Endothelial cell of umbilical vein (primary cell): ENCODE data around the gene SKI. TPM values are rescaled to one million over a fixed set of nuclear protein-coding genes. Genes with fewer than 3 reads are reported as not detected.

Experiments
- BruUV-seq: library from RNA; stranded (reverse); fragments of 400-500 nt; replicated peaks from 2 replicates; lab custom pipeline; 2021; lab: Mats Ljungman, UMichigan
- CTCF ChIA-PET: fragments of 300-600, 350-600 bp; sonication (Branson Sonifier 250); formaldehyde crosslinking; loops from one replicate; lab custom pipeline; 2021; ENCODE audit warnings: antibody characterized with exemption, inconsistent platforms; lab: Charles Lee
- POLR2A ChIA-PET: fragments of 300-600, 350-600 bp; sonication (Branson Sonifier 250); formaldehyde crosslinking; loops from one replicate; lab custom pipeline; 2021; ENCODE audit warnings: antibody characterized with exemption, inconsistent platforms; lab: Charles Lee
- DNase-seq: peaks from one replicate; pipeline ENCODE4 v3.0.0-alpha.2; 2011; ENCODE audit warnings: low read depth, low spot score
- FAIRE-seq: peaks from 2 replicates; lab custom pipeline; 2011; peaks lifted over from hg19 to GRCh38; lab: Jason Lieb, UNC
- H2AFZ ChIP-seq: 2 replicates; pipeline ENCODE4 v1.6.0; 2012; ENCODE audit warnings: low read depth, low read length, control low read depth, inconsistent platforms
- H3K27ac ChIP-seq: 2 replicates; pipeline ENCODE4 v1.5.1; 2011; ENCODE audit warnings: low read depth, mild to moderate bottlenecking, control low read depth, low read length, moderate library complexity; ENCODE audit not compliant: insufficient read depth
- H3K27me3 ChIP-seq, 2 experiments: 2 replicates each; pipeline versions ENCODE4 v1.6.0 to v1.6.1; 2011; ENCODE audit warnings: low read length in 2 of 2, mixed read lengths in 1 of 2; ENCODE audit not compliant: control insufficient read depth in 2 of 2, insufficient read depth in 2 of 2
- H3K36me3 ChIP-seq, 2 experiments: 2 replicates in 1 of 2; 3 replicates in 1 of 2; pipeline ENCODE4 v1.5.1; 2011; ENCODE audit warnings: low read length in 2 of 2, mild to moderate bottlenecking in 1 of 2, moderate library complexity in 1 of 2; ENCODE audit not compliant: control insufficient read depth in 2 of 2, insufficient read depth in 2 of 2; ENCODE audit errors: extremely low read depth in 1 of 2
- H3K4me1 ChIP-seq: 3 replicates; pipeline ENCODE4 v1.5.1; 2011; ENCODE audit warnings: mild to moderate bottlenecking, low read length; ENCODE audit not compliant: control insufficient read depth, insufficient read depth; ENCODE audit errors: extremely low read depth
- H3K4me2 ChIP-seq: 2 replicates; pipeline ENCODE4 v1.6.1; 2011; ENCODE audit warnings: low read length, control low read depth, mixed read lengths; ENCODE audit not compliant: insufficient read depth
- H3K4me3 ChIP-seq, 3 experiments: fragments of 200-600 bp in 1 of 3; sonication (generic), shearing (Covaris generic) in 1 of 3; replicated peaks in 1 of 3; 2 replicates each; pipeline ENCODE4 v1.5.1; 2011 to 2016; ENCODE audit warnings: control low read depth in 3 of 3, low read length in 3 of 3, mild to moderate bottlenecking in 2 of 3, inconsistent platforms in 1 of 3, low read depth in 1 of 3, moderate library complexity in 1 of 3; ENCODE audit not compliant: insufficient read depth in 1 of 3
- H3K79me2 ChIP-seq: 2 replicates; pipeline ENCODE4 v1.6.0; 2012; ENCODE audit warnings: low read length, inconsistent platforms; ENCODE audit not compliant: control insufficient read depth, insufficient read depth
- H3K9ac ChIP-seq: replicated peaks from 2 replicates; pipeline ENCODE3; 2011; ENCODE audit warnings: low read length, control low read depth; ENCODE audit not compliant: insufficient read depth; ENCODE audit errors: extremely low read depth
- H3K9me1 ChIP-seq: replicated peaks from 3 replicates; pipeline ENCODE4 v1.6.0; 2011; ENCODE audit warnings: mild to moderate bottlenecking, low read length; ENCODE audit not compliant: control insufficient read depth, insufficient read depth; ENCODE audit errors: extremely low read depth
- H3K9me3 ChIP-seq: replicated peaks from 2 replicates; pipeline ENCODE4 v1.5.1; 2012; ENCODE audit warnings: low read length, inconsistent platforms; ENCODE audit not compliant: control insufficient read depth, insufficient read depth
- H4K20me1 ChIP-seq: replicated peaks from 2 replicates; pipeline ENCODE3; 2011; ENCODE audit warnings: mild to moderate bottlenecking, low read length; ENCODE audit not compliant: control insufficient read depth, insufficient read depth; ENCODE audit errors: extremely low read depth
- EZH2 ChIP-seq: IDR thresholded peaks from 2 replicates; pipeline ENCODE4 v1.6.1; 2012; ENCODE audit warnings: borderline replicate concordance, low read depth, mild to moderate bottlenecking, moderate library complexity, low read length, inconsistent platforms; ENCODE audit not compliant: severe bottlenecking
- FOS ChIP-seq: IDR thresholded peaks from 2 replicates; pipeline ENCODE4 v1.6.1; 2011; ENCODE audit warnings: mild to moderate bottlenecking, low read length, moderate library complexity, borderline replicate concordance; ENCODE audit not compliant: insufficient read depth
- GATA2 ChIP-seq: IDR thresholded peaks from 2 replicates; pipeline ENCODE4 v1.7.0; 2011; ENCODE audit warnings: low read depth, mild to moderate bottlenecking, moderate library complexity, mixed read lengths, low read length; ENCODE audit not compliant: insufficient read length, insufficient read depth
- JUN ChIP-seq: IDR thresholded peaks from 2 replicates; pipeline ENCODE4 v1.6.1; 2011; ENCODE audit warnings: borderline replicate concordance, low read depth; ENCODE audit not compliant: insufficient read length, insufficient read depth
- MYC ChIP-seq: IDR thresholded peaks from one replicate; pipeline ENCODE4 v1.6.1; 2011; ENCODE audit warnings: mild to moderate bottlenecking, low read depth, low read length
- POLR2A ChIP-seq: IDR thresholded peaks from 2 replicates; pipeline ENCODE4 v1.6.1; 2012; ENCODE audit warnings: low read depth, mild to moderate bottlenecking, control low read depth, low read length
- POLR2AphosphoS5 ChIP-seq: IDR thresholded peaks from 2 replicates; pipeline ENCODE4 v1.6.1; 2012; ENCODE audit warnings: low read depth, mild to moderate bottlenecking, control low read depth, low read length, moderate library complexity; ENCODE audit not compliant: insufficient read depth
- dilution Hi-C: fragments of 300-500 bp; cut with MboI; formaldehyde crosslinking; loops from one replicate; pipeline ENCODE4 v1.15.0; 2019; ENCODE audit warnings: low sequenced_read_pairs; ENCODE audit not compliant: extremely low pct_ligation_motif_present
- intact Hi-C: fragments of 100-400 bp; cut with micrococcal nuclease; formaldehyde crosslinking; loops from one replicate; pipeline ENCODE4 v1.10.0; 2022
- polyA plus RNA-seq, 4 experiments: library from polyadenylated mRNA; depleted of rRNA in 3 of 4; stranded (reverse) in 3 of 4; unstranded in 1 of 4; fragments of >200 nt; gene quantifications; 2 replicates each; pipeline versions ENCODE4 v1.2.1 to v1.2.3, GENCODE V29; 2011 to 2012; ENCODE audit warnings: missing spikeins in 1 of 4
- total RNA-seq: library from RNA; stranded (reverse); gene quantifications from 2 replicates; pipeline ENCODE4 v1.2.3, GENCODE V29; 2021
- TF ChIP-seq, protein P1 (sequence below), 2 donors: IDR thresholded peaks; 1 replicate in 1 of 2; 2 replicates in 1 of 2; pipeline ENCODE4 v1.5.1; 2011; ENCODE audit warnings: low read length in 2 of 2, mild to moderate bottlenecking in 2 of 2, moderate library complexity in 2 of 2, control low read depth in 1 of 2, inconsistent platforms in 1 of 2, low read depth in 1 of 2; ENCODE audit not compliant: insufficient read depth in 1 of 2; ENCODE audit errors: extremely low read depth in 1 of 2
- TF ChIP-seq, protein P2 (sequence below): IDR thresholded peaks from 2 replicates; pipeline ENCODE4 v1.6.1; 2011; ENCODE audit not compliant: insufficient read depth, insufficient read length

Gene SKI
- total and polyA plus RNA-seq, 2 donors (not counting 3 experiments of a cell fraction or from before 2014, with no cell fraction given), result 11.6 to 80.3 TPM

DNA sequence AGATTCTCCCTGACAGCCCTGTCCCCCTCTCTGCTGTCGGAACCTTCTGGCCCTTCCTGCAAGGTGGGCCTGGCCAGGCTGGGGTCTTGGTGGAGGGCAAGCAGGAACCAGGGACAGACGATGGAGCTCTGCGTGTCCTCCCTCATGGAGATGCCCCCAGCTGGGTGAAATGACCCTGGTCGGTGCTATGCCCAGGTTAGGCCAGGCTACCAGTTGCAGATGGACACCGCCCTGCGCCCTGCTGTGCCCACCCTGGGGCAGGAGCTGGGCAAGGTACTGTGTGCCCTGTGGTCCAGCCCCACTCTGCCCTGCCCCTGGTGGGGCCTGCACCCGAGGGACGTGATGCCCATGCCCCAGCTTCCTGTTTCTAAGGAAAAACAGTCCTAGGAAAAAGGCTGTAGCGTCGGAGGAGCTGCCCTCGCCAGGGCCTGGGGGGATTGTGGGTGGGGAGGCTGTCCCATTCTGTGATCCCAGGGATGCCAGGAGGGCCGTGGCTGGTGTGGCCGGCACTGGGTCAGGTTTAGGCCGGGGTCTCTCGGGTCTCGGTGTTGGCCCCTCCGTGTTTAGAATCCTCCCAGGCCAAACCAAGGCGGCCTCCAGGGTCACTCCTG lies 85.6 kb downstream of the SKI start:
- peak overlapping the region; percentile 62 for H3K4me2 ChIP-seq
- no peaks in the 10 kb centered on the region for H3K9me3 ChIP-seq
- H3K4me3 ChIP-seq, result peak overlapping the region in 1 of 3 experiments; percentile 54
- H3K4me1 ChIP-seq, result peaks cover 7% of the 10 kb centered on the region
- no peaks in the 10 kb centered on the region for H3K9me1 ChIP-seq
- peaks cover 0 to 2% of the 10 kb centered on the region in 2 experiments for H3K36me3 ChIP-seq
- DNase-seq, result no peak
- H3K79me2 ChIP-seq, result no peaks in the 10 kb centered on the region
- no TSS peak for BruUV-seq
- dilution Hi-C loops (no loop called here), intact Hi-C loops (loop anchor here (1.0 to 5.0 kb wide), 6 partner anchors 13 to 116 kb away; no protein-coding TSS in a partner anchor)
- H3K27me3 ChIP-seq, result no peaks in the 10 kb centered on the region
- peak overlapping the region; percentile 8 for H3K9ac ChIP-seq
- TF ChIP-seq POLR2AphosphoS5, result no peak
- no peak for TF ChIP-seq POLR2A
- TF ChIP-seq EZH2, result no peak
- TF ChIP-seq, protein P1, sequence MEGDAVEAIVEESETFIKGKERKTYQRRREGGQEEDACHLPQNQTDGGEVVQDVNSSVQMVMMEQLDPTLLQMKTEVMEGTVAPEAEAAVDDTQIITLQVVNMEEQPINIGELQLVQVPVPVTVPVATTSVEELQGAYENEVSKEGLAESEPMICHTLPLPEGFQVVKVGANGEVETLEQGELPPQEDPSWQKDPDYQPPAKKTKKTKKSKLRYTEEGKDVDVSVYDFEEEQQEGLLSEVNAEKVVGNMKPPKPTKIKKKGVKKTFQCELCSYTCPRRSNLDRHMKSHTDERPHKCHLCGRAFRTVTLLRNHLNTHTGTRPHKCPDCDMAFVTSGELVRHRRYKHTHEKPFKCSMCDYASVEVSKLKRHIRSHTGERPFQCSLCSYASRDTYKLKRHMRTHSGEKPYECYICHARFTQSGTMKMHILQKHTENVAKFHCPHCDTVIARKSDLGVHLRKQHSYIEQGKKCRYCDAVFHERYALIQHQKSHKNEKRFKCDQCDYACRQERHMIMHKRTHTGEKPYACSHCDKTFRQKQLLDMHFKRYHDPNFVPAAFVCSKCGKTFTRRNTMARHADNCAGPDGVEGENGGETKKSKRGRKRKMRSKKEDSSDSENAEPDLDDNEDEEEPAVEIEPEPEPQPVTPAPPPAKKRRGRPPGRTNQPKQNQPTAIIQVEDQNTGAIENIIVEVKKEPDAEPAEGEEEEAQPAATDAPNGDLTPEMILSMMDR (IDR thresholded peaks at IDR 0.05; ENCODE audit: extremely low read depth in 1 of 2, insufficient read depth in 1 of 2, low read depth in 1 of 2, low read length in 2 of 2), result no peak
- no peak for TF ChIP-seq FOS
- no peak for TF ChIP-seq MYC
- TF ChIP-seq GATA2, result no peak
- TF ChIP-seq, protein P2, sequence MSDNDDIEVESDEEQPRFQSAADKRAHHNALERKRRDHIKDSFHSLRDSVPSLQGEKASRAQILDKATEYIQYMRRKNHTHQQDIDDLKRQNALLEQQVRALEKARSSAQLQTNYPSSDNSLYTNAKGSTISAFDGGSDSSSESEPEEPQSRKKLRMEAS, result no peak
- no peak for TF ChIP-seq JUN
- H3K27ac ChIP-seq, result peak overlapping the region; percentile 46
- H2AFZ ChIP-seq, result no peak overlapping the region
- CTCF ChIA-PET, result interaction anchor here (0.9 to 6.8 kb wide), 9 partner anchors 8 to 118 kb away, joined by 3 to 51 read pairs (median 5); partner anchors contain the start of gene FAAP20
- POLR2A ChIA-PET, result no interaction called here
- H4K20me1 ChIP-seq, result no peaks in the 10 kb centered on the region
- FAIRE-seq, result peak; percentile 60
